Activated T-helper 17 cell treated with anti-CD3 and anti-CD28 coated beads, Interleukin-2, amount 50 U/mL, for 72 hours (primary cell): ENCODE results near the gene ACOX1. TPM values are rescaled to one million over a fixed set of nuclear protein-coding genes. Genes with fewer than 3 reads are reported as not detected.

Source experiments
- ATAC-seq: fragments of 150-1000 bp; cut with Tn5 transposase; replicated peaks from 2 replicates; pipeline ENCODE4 v1.10.0; 2021; ENCODE audit warnings: mild to moderate bottlenecking, moderate library complexity
- H3K27ac Mint-ChIP-seq: one replicate; pipeline ENCODE4 v1.8.0; 2022; ENCODE audit warnings: mixed read lengths
- H3K27me3 Mint-ChIP-seq: one replicate; pipeline ENCODE4 v1.8.0; 2022; ENCODE audit warnings: mixed read lengths
- H3K36me3 Mint-ChIP-seq: one replicate; pipeline ENCODE4 v1.8.0; 2022; ENCODE audit warnings: low read depth, mild to moderate bottlenecking, mixed read lengths
- H3K4me1 Mint-ChIP-seq: one replicate; pipeline ENCODE4 v1.8.0; 2022; ENCODE audit warnings: mixed read lengths
- H3K4me3 Mint-ChIP-seq: one replicate; pipeline ENCODE4 v1.8.0; 2022; ENCODE audit warnings: mild to moderate bottlenecking, mixed read lengths
- H3K9me3 Mint-ChIP-seq: one replicate; pipeline ENCODE4 v1.8.0; 2022; ENCODE audit warnings: mixed read lengths
- total RNA-seq, 2 donors: library from RNA; stranded (reverse); gene quantifications; one replicate each; pipeline ENCODE4 v1.2.3, GENCODE V29; 2022

Gene ACOX1
- total RNA-seq, 2 donors from 2014 or later: 24.0 to 35.2 TPM

- no peak overlapping the region for H3K27ac Mint-ChIP-seq
These were observed 86.3 kb downstream of the ACOX1 start for GRCh38 chr17:75892556-75893224.

GRCh38 chr17:75891605-75892555 is 87.1 kb downstream of the ACOX1 start:
- ATAC-seq: no peak
- H3K27me3 Mint-ChIP-seq: no peaks in the 10 kb centered on the region
- no peak overlapping the region for H3K27ac Mint-ChIP-seq
- H3K9me3 Mint-ChIP-seq: no peaks in the 10 kb centered on the region
- peaks cover 18% of the 10 kb centered on the region for H3K4me1 Mint-ChIP-seq
- peaks cover 14% of the 10 kb centered on the region for H3K36me3 Mint-ChIP-seq
- H3K4me3 Mint-ChIP-seq: no peak overlapping the region

More at GRCh38 chr17:75892556-75893224, 86.3 kb downstream of the ACOX1 start:
- ATAC-seq: no peak
- Mint-ChIP-seq H3K9me3 (no peaks in the 10 kb centered on the region), H3K4me1 (peaks cover 18% of the 10 kb centered on the region), H3K36me3 (peaks cover 18% of the 10 kb centered on the region), H3K4me3 (no peak overlapping the region), H3K27me3 (no peaks in the 10 kb centered on the region)

Other genes starting within 250 kb of the ACOX1 start
- gene GALK1, start 214.0 kb downstream of the ACOX1 start, total RNA-seq: 10 to 100 TPM; 43.4 to 51.4 TPM
- 10 to 100 TPM; 19.0 to 22.1 TPM for gene UNK, start 194.4 kb downstream of the ACOX1 start, total RNA-seq
- gene UNC13D, start 134.8 kb downstream of the ACOX1 start, total RNA-seq: 100 to 1,000 TPM; 153 to 160 TPM
- gene WBP2, start 123.8 kb downstream of the ACOX1 start, total RNA-seq: 100 to 1,000 TPM in 1 of 2 donors, 10 to 100 TPM in 1; 67.4 to 127 TPM
- 10 to 100 TPM; 11.0 to 32.4 TPM for gene TRIM47, start 100.6 kb downstream of the ACOX1 start, total RNA-seq
- 10 to 100 TPM; 20.3 to 33.9 TPM for gene TRIM65, start 82.2 kb downstream of the ACOX1 start, total RNA-seq
- 100 to 1,000 TPM in 1 of 2 donors, 10 to 100 TPM in 1; 74.2 to 113 TPM for gene MRPL38, start 74.3 kb downstream of the ACOX1 start, total RNA-seq
- 10 to 100 TPM in 1 of 2 donors, 1 to 10 TPM in 1; 9.2 to 10.6 TPM for gene FBF1, start 38.1 kb downstream of the ACOX1 start, total RNA-seq
- gene TEN1, start 74 bp upstream of the ACOX1 start, total RNA-seq: 10 to 100 TPM; 15.3 to 18.5 TPM
- gene CDK3, start 21.7 kb upstream of the ACOX1 start, total RNA-seq: 1 to 10 TPM; 8.0 to 9.0 TPM
- under 1 TPM in 1 of 2 donors, not detected in 1; 0.11 TPM for gene EVPL, start 48.1 kb upstream of the ACOX1 start, total RNA-seq
- gene SRP68, start 93.4 kb upstream of the ACOX1 start, total RNA-seq: 100 to 1,000 TPM; 109 to 117 TPM
- 10 to 100 TPM in 1 of 2 donors, 1 to 10 TPM in 1; 7.5 to 14.8 TPM for gene GALR2, start 95.6 kb upstream of the ACOX1 start, total RNA-seq
- gene ZACN, start 100.0 kb upstream of the ACOX1 start, total RNA-seq: 10 to 100 TPM in 1 of 2 donors, 1 to 10 TPM in 1; 6.5 to 13.5 TPM
- gene EXOC7, start 124.6 kb upstream of the ACOX1 start, total RNA-seq: 100 to 1,000 TPM; 104 to 117 TPM
- under 1 TPM in 1 of 2 donors, not detected in 1; 0.15 TPM for gene FOXJ1, start 162.1 kb upstream of the ACOX1 start, total RNA-seq